ENCODE measurements around the gene PRAMEF33.
"Not testable (repeated sequence)": the region's sequence is repeated elsewhere in the genome, so short reads cannot be mapped to it uniquely, and the experiment has no call there.

Gene PRAMEF33, protein sequence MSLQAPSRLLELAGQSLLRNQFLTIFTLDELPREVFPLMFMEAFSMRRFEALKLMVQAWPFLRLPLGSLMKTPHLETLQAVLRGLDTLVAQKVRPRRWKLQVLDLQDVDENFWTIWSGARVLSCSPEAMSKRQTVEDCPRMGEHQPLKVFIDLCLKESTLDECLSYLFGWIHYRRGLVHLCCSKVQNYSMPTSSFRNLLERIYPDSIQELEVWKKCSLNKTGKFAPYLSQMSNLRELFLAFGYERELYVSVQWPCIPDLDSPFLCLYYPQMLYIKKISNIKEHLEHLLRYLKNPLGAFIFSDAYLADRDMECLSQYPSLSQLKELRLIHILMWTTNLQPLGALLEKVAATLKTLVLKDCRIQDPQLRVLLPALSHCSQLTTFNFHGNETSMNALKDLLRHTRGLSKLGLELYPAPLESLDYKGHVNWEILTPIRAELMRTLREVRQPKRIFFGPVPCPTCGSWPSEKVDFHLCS

DNA sequence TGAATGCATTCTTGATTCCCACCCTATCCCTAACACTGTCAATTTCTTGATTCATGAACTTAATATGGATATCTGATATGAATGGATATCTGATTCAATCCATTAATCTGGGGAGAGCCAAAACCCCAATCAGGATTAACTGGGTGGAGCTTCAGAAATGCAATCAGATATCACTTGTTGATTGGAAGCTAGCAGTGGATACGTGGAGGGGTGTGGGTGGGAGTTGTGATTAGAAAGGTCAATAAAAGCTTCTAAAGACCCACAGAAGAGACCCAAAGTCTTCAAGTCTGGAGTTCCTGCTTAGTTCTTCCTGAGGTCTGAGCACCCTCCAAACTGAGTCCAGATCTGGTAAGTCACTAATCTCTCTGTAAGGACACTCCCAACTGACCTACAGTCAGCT is at the start of gene PRAMEF33:
TSS of gene PRAMEF33 (plus strand) at position 301 of the 400 bp plus-strand sequence. CDS start 2,416 bp downstream, outside the sequence.
- not testable (repeated sequence) for DNase-seq

DNA sequence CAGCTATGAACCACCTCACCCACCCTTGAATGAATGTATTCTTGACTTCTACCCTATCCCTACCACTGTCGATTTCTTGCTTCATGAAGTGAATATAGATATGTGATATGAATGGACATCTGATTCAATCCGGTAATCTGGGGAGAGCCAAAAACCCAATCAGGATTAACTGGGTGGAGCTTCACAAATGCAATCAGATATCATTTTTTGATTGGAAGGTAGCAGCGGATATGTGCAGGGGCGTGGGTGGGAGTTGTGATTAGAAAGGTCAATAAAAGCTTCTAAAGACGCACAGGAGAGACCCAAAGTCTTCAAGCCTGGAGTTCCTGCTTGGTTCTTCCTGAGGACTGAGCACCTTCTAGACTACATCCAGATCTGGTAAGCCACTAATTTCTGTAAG is 49.4 kb upstream of the PRAMEF33 start, which contains the start of gene PRAMEF5:
TSS of gene PRAMEF5 (plus strand) at position 301 of the 400 bp plus-strand sequence. CDS start 5,071 bp downstream, outside the sequence.
- not testable (repeated sequence) for DNase-seq

DNA sequence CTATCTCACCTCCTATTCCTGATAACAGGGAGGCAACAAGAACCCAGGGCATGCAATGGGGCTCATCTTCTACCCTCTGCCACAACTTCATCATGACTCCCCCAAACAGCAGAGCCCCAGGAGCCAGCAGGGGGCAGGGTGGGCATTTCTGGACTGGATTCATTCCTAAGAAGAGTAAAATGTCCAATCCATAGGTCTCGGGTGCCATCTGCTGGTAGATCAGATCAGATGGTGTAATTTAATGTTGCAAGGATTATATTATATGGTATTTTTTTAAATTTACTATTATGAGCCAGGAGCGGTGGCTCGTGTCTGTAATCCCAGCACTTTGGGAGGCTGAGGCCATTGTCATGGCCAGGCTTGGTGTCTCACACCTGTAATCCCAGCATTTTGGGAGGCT is 38.2 kb upstream of the PRAMEF33 start:
- DNase-seq: not testable (repeated sequence)

DNA sequence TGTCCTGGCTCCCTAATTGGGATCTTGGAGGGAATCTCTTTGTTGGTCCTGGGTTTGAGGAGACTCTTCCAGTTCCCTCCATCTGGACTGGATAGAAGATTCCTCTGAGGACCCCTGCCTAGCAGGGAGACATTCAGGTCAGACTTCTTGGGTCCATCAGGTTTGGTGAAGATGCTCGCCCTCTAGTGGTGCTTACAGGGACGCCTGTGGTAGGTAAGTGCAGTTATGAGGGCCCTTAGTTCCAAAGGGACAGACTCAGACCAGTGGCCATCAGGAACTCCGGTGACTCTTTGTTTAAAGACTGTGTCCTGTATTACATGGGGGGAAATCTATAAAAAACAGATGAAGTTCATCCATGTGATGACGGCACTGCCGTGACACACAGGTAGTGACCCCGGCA is 26.3 kb upstream of the PRAMEF33 start:
- not testable (repeated sequence) for DNase-seq

DNA sequence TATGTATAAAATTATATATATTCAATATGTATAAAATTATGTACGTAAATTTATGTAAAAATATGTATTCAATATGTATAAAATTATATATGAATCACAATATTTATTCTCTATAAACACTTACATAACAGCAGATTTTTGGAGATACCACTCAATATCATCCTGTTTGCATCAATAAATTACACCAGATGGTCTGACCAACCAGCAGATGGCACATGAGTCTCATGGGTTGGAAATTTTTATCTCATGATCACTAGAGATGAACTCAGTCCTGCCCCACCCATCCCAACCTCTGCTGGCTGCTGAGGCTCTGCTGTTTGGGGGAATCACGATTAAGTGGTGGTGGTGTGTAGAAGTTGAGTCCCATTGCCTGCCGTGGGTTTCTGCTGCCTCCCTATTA is 23.7 kb upstream of the PRAMEF33 start:
- DNase-seq: not testable (repeated sequence)

DNA sequence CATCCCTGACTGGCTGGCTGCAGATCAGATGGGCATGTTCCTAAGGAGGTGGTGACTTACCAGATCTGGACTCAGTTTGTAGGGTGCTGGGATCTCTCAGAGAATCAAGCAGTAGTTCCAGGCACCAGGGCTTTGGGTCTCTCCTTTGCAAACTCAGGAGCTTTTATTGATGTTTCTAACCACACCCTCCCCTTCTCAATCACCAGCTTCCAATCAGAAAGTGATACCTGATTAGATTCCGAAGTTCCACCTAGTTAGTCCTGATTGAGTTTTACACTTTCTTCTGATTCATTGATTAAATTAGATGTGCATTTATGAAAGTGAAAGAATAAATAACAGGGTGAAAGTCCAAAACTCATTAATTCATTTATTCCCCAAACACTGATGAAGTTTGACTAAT is 18.3 kb upstream of the PRAMEF33 start, which contains the start of gene PRAMEF8:
TSS of gene PRAMEF8 (minus strand) at position 101 of the 400 bp plus-strand sequence. CDS start 1,046 bp downstream, outside the sequence.
- not testable (repeated sequence) for DNase-seq

DNA sequence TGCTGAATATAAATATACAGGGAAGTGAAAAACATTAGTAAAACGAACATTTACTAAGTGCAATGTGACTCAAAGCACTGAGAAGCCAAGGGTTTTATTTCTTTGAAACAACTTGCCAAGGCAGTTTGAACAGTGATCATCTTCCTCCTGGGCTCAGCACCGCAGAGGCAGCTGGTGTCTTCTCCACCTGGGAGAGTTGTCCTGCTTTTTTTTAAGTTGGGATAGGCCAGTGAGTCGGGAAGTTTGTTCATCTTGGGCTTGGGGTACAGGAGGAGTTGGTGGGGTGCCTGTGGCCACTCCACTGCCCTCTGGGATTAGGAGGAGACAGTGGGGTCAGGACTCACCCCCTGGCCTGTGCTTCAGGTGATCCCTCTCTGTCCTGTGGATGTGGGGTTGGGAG is 14.3 kb upstream of the PRAMEF33 start:
- DNase-seq: not testable (repeated sequence)

DNA sequence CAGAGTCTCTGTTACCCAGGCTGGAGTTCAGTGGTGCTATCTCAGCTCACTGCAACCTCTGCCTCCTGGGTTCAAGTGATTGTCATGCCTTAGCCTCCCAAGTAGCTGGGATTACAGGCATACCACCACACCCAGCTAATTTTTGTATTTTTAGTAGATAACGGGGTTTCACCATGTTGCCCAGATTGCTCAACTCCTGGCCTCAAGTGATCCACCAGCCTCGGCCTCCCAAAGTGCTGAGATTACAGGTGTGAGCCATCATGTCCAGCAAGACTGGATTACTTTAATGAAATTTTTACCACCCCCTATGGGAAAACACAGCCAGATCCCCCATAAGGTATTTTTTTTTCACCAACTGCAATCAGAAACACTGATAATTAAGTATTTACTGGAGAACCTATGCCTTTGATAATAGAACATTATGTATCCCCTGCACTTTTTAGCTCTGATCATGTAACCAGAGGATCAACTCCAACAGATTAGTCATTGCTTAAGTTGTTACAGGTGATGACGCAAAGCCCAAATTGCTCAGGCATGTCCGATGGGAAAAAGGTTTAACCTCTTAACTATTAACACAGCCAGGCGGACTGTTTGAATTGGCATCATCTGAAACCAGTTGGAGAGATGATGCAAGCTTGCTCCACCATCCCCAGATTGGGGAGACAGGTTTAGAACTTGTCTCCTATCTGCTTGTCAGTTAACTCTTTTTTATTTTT is 6.0 kb upstream of the PRAMEF33 start:
- not testable (repeated sequence) for DNase-seq

DNA sequence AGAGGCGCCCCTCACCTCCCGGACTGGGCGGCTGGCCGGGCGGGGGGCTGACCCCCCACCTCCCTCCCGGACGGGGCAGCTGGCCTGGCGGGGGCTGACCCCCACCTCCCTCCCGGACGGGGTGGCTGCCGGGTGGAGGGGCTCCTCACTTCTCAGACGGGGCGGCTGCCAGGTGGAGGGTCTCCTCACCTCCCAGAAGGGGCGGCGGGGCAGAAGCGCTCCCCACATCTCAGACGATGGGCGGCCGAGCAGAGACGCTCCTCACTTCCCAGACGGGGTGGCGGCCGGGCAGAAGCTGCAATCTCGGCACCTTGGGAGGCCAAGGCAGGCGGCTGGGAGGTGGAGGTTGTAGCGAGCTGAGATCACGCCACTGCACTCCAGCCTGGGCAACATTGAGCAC is 4.6 kb upstream of the PRAMEF33 start:
- not testable (repeated sequence) for DNase-seq

DNA sequence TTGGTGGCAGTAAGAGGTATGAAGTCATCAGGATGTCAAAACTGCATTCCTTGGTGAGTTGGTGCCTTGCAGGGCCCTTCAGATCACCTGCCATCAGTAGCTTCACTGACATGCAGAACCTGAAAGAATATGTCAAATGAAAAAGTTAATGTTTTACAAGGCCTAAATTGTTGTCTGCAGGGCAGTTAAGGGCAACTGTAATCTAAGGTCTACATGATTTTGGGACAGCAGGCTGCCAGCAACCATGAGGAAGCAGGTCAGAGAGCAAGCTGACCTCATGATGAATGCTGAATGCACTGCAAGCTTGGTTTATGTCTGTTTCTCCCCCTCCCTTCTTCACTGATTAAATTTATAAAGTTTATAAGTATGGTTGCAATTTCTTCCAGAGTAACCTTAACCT is 1.1 kb upstream of the PRAMEF33 start:
- not testable (repeated sequence) for DNase-seq

DNA sequence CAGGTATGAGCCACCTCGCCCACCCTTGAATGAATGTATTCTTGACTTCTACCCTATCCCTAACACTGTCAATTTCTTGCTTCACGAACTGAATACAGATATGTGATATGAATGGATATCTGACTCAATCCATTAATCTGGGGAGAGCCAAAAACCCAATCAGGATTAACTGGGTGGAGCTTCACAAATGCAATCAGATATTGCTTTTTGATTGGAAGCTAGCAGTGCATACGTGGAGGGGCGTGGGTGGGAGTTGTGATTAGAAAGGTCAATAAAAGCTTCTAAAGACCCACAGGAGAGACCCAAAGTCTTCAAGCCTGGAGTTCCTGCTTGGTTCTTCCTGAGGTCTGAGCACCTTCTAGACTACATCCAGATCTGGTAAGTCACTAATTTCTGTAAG is 11.9 kb downstream of the PRAMEF33 start, which contains the start of gene PRAMEF15:
TSS of gene PRAMEF15 (plus strand) at position 301 of the 400 bp plus-strand sequence. CDS start 2,827 bp downstream, outside the sequence.
- DNase-seq: not testable (repeated sequence)

DNA sequence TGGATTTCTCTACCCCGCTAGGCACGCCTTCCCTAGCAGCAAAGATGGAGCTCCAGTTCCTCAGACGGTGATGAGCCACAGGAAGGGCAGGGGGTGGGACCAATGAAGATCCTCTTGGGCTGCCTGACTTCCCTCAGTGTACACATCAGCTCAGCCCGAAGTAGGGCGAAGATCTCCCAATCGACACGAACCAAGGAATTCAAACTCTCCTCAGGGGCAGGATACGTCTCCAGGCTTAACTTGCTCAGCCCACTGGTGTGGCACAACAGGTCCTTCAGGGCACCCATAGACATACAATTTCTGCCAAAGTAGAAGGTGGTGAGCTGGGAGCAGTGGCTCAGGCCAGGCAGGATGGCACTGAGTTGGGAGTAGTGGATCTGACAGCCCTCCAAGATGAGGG is 39.2 kb downstream of the PRAMEF33 start:
- DNase-seq: not testable (repeated sequence)

DNA sequence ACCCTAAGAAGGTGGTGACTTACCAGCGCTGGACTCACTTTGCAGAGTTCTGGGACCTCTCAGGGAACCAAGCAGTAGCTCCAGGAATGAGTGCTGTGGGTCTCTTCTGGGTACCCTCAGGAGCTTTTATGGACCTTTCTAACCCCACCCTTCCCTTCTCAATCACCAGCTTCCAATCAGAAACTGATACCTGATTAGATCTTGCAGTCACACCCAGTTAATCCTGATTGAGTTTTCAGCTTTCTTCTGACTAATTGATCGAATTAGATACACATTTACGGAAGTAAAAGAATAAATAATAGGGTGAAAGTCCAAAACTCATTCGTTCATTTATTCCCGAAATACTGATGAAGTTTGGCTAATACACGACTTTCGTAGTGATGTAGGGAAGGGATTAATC is 43.7 kb downstream of the PRAMEF33 start, which contains the start of gene PRAMEF14:
TSS of gene PRAMEF14 (minus strand) at position 101 of the 400 bp plus-strand sequence. CDS start 1,820 bp downstream, outside the sequence.
- not testable (repeated sequence) for DNase-seq

DNA sequence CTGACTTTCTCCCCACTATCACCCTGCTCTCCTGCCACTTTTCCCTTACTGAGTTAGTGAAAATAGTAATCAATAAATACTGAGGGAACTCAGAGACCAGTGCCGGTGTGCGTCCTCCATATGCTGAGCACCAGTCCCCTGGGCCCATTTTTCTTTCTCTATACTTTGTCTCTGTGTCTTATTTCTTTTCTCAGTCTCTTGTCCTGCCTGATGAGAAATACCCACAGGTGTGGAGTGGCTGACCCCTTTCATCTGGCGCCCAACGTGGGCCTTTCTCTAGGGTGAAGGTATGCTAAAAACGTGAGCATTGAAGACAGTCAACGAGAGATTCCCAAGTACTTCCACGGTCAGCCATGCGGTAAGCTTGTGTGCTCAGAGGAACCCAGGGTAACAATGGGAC is 50.1 kb downstream of the PRAMEF33 start:
- DNase-seq: not testable (repeated sequence)

DNA sequence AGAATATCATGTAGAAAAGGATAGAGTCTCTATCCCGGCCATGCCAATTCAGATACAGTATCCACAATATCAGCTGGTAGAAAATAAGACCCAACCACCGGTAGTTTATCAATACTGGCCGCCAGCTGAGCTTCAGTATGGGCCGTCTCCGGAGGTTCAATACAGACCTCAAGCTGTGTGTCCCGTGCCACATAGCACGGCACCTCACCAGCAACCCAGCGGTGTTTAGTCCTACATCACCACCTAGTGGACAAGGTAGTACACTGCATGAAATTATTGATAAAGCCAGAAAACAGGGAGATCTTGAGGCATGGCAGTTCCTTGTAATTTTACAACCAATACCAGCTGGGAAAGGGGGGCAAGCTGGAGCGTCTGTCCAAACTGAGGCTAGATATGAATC is 51.1 kb downstream of the PRAMEF33 start:
- DNase-seq: not testable (repeated sequence)

DNA sequence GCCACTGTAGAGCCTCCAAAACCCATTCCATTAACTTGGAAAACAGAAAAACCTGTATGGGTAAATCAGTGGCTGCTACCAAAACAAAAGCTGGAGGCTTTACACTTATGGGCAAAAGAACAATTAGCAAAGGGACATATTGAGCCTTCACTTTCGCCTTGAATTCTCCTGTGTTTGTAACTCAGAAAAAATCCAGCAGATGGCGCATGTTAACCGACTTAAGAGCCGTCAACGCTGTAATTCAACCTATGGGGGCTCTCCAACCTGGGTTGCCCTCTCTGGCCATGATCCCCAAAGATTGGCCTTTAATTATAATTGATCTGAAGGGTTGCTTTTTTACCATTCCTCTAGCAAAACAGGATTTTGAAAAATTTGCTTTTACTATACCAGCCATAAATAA is 53.4 kb downstream of the PRAMEF33 start:
- DNase-seq: peak; percentile 19 to 20

All from activated T-cell treated with anti-CD3 and anti-CD28 coated beads, Interleukin-2, amount 50 U/mL, for 48 hours (primary cell).